K562 (cell line): ENCODE results near the gene MAPK13. TPM values are rescaled to one million over a fixed set of nuclear protein-coding genes. Genes with fewer than 3 reads are reported as not detected.

Source experiments
- ARID2 ChIP-seq: fragments of 450-650 bp; IDR thresholded peaks from 2 replicates; pipeline ENCODE4 v1.6.1; 2017; ENCODE audit warnings: antibody characterized with exemption, mild to moderate bottlenecking
- C11orf30 ChIP-seq: fragments of 450-650 bp; IDR thresholded peaks from 2 replicates; pipeline ENCODE4 v1.6.1; 2016; ENCODE audit warnings: low read depth, mild to moderate bottlenecking
- CSDE1 ChIP-seq, 2 experiments: fragments of 450-650 bp; IDR thresholded peaks; 2 replicates each; pipeline ENCODE4 v1.6.1; 2016; ENCODE audit warnings: mild to moderate bottlenecking in 1 of 2
- CXXC5 ChIP-seq: fragments of 250-450 bp; sonication (Bioruptor Pico); IDR thresholded peaks from 2 replicates; pipeline ENCODE4 v1.8.0; 2022; ENCODE audit warnings: inconsistent platforms, mild to moderate bottlenecking, moderate library complexity
- HDAC2 ChIP-seq: fragments of 450-650 bp; IDR thresholded peaks from 2 replicates; pipeline ENCODE4 v1.6.1; 2016; ENCODE audit warnings: mild to moderate bottlenecking
- MEF2D ChIP-seq: conservative IDR thresholded peaks from 2 replicates; pipeline ENCODE4 v1.6.1; 2016; ENCODE audit warnings: low read depth, missing genetic modification characterization, missing compliant biosample characterization
- MYC ChIP-seq, 2 experiments: fragments of 250-450 bp in 1 of 2; sonication (Bioruptor Pico) in 1 of 2; IDR thresholded peaks; 2 replicates each; pipeline versions ENCODE4 v1.5.1 to v1.6.1; 2012 to 2021; ENCODE audit warnings: low read depth in 2 of 2, borderline replicate concordance in 1 of 2, improper control_type of control experiment in 1 of 2, low read length in 1 of 2, mild to moderate bottlenecking in 1 of 2, moderate library complexity in 1 of 2
- NFRKB ChIP-seq: fragments of 450-650 bp; IDR thresholded peaks from 2 replicates; pipeline ENCODE4 v1.6.1; 2016; ENCODE audit warnings: low read depth
- PYGO2 ChIP-seq: fragments of 450-650 bp; IDR thresholded peaks from 2 replicates; pipeline ENCODE4 v1.6.1; 2016; ENCODE audit warnings: mild to moderate bottlenecking, missing genetic modification characterization, moderate library complexity, missing compliant biosample characterization
- RB1 ChIP-seq: fragments of 450-650 bp; IDR thresholded peaks from 2 replicates; pipeline ENCODE4 v1.6.1; 2017; ENCODE audit warnings: low read depth, mild to moderate bottlenecking
- RBM14 ChIP-seq: fragments of 200-400 bp; formaldehyde crosslinking; IDR thresholded peaks from 2 replicates; pipeline ENCODE4 v1.6.1; 2018; ENCODE audit warnings: low read depth, mild to moderate bottlenecking, low read length, moderate library complexity, borderline replicate concordance; ENCODE audit not compliant: insufficient read depth
- RBM15 ChIP-seq: fragments of 200-400 bp; formaldehyde crosslinking; IDR thresholded peaks from 2 replicates; pipeline ENCODE4 v1.6.1; 2018; ENCODE audit warnings: mild to moderate bottlenecking, low read length, moderate library complexity; ENCODE audit not compliant: insufficient read depth
- SMAD3 ChIP-seq: fragments of 450-650 bp; formaldehyde crosslinking; conservative IDR thresholded peaks from 2 replicates; pipeline ENCODE4 v1.4.0; 2020; ENCODE audit warnings: mild to moderate bottlenecking
- TARDBP ChIP-seq: fragments of 450-650 bp; IDR thresholded peaks from 2 replicates; pipeline ENCODE4 v1.6.1; 2016
- TOE1 ChIP-seq, 2 experiments: fragments of 450-650 bp in 1 of 2; sonication (generic) in 1 of 2; formaldehyde crosslinking in 1 of 2; IDR thresholded peaks; 2 replicates each; pipeline versions ENCODE4 v1.7.1 to v1.8.0; 2016 to 2022; ENCODE audit warnings: borderline replicate concordance in 2 of 2, mild to moderate bottlenecking in 2 of 2, antibody characterized with exemption in 1 of 2, inconsistent platforms in 1 of 2, low read depth in 1 of 2, missing genetic modification reagents in 1 of 2, moderate library complexity in 1 of 2
- ZBTB8A ChIP-seq: fragments of 450-650 bp; IDR thresholded peaks from 2 replicates; pipeline ENCODE4 v1.6.1; 2018; ENCODE audit warnings: mild to moderate bottlenecking, moderate library complexity; ENCODE audit not compliant: partially characterized antibody
- ZFP30 ChIP-seq: fragments of 250-450 bp; sonication (Bioruptor Pico); IDR thresholded peaks from 2 replicates; pipeline ENCODE4 v1.8.0; 2022; ENCODE audit warnings: moderate library complexity, mild to moderate bottlenecking, inconsistent platforms, borderline replicate concordance
- ZNF133 ChIP-seq: fragments of 250-450 bp; sonication (Bioruptor Pico); IDR thresholded peaks from 2 replicates; pipeline ENCODE4 v1.4.0; 2020; ENCODE audit warnings: mild to moderate bottlenecking
- ZNF146 ChIP-seq: IDR thresholded peaks from one replicate; pipeline ENCODE4 v1.6.1; 2018; ENCODE audit warnings: missing compliant biosample characterization; ENCODE audit not compliant: unreplicated experiment
- ZNF165 ChIP-seq: fragments of 250-450 bp; sonication (Bioruptor Pico); IDR thresholded peaks from 2 replicates; pipeline ENCODE4 v1.4.0; 2020; ENCODE audit warnings: borderline replicate concordance
- polyA plus RNA-seq, 8 experiments: library from polyadenylated mRNA; depleted of rRNA in 4 of 8; stranded (reverse) in 5 of 8; unstranded in 3 of 8; fragments of >200 nt; fragmentation: Nextera tagmentation in 2 of 8; fragmentation: Illumina TruSeq in 1 of 8; extraction: Ambion mirVana in 2 of 8; extraction: Trizol in 1 of 8; gene quantifications; 2 replicates each; pipeline versions ENCODE4 v1.2.1 to v1.2.3, GENCODE V29; 2011 to 2014; ENCODE audit warnings: inconsistent platforms in 1 of 8, missing spikeins in 1 of 8
- total RNA-seq, 7 experiments: library from RNA; depleted of rRNA in 6 of 7; stranded (reverse); fragments of >200 nt in 6 of 7; fragmentation: Illumina TruSeq in 2 of 7; extraction: Trizol in 2 of 7; gene quantifications; 2 replicates each; pipeline versions ENCODE4 v1.2.1 to v1.2.3, GENCODE V29; 2011 to 2021; ENCODE audit warnings: low replicate concordance in 1 of 7
- TF ChIP-seq, protein P1 (sequence below): sonication (generic); formaldehyde crosslinking; IDR thresholded peaks from 2 replicates; pipeline ENCODE4 v1.8.1; 2022; ENCODE audit warnings: missing genetic modification reagents
- TF ChIP-seq, protein P2 (sequence below), 2 experiments: fragments of 450-650 bp in 1 of 2; sonication (generic) in 1 of 2; formaldehyde crosslinking in 1 of 2; IDR thresholded peaks in 1 of 2; conservative IDR thresholded peaks in 1 of 2; 2 replicates each; pipeline versions ENCODE4 v1.6.1 to v1.8.1; 2016 to 2023; ENCODE audit warnings: mild to moderate bottlenecking in 2 of 2, moderate library complexity in 2 of 2, inconsistent platforms in 1 of 2, missing genetic modification reagents in 1 of 2
- TF ChIP-seq, protein P3 (sequence below): fragments of 150-350 bp; conservative IDR thresholded peaks from 2 replicates; pipeline ENCODE4 v1.6.1; 2014; ENCODE audit warnings: low read length

The MAPK13 gene
- total and polyA plus RNA-seq, 9 of the 15 experiments (the other 6 are each of a cell fraction or from before 2014, with no cell fraction given) = 0.03 to 2.3 (median 0.48) TPM; not detected in 1

DNA sequence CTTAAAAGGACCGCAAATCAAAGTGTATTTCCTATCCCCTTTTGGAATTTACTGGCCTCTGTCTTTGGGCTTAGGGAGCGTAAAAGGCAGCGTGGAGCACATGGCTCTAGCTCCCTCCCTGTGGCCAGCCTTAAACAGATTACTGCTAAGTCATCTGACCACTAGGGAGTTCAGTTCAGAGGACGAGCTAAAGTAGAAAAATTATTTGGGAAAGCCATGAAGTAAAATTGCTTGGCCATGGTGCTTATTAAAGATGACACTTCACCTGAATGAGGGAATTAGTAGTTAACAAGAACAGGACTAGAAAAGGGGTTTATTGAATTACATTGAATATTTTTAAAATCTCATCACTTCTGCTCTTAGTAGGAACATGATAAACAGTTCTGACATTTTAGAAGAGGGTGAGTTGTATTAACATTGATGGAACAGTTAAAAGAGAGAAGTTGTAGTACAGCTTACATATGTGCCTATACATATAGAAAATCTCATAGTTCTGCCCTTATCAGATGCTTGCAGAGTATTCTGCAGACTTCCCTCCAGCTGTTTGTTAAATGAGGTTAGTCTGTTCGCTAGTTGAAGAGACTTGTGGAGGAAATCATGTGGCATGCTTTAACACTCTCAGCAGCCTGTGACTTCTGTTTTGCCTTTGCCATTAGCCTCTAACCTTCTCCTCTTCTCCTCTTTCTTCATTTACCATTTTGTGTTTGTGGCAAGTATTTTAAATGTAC lies 31.2 kb upstream of the MAPK13 start (continued):
- TF ChIP-seq RB1 (no peak), ARID2 (no peak), HDAC2 (no peak; the same call in 1 of the 2 replicates), ZNF165 (CRISPR knock-in tag) (no peak), SMAD3 (CRISPR knock-in tag) (no peak), MYC (IDR thresholded peaks at IDR 0.05; ENCODE audit: low read depth, low read length) (peak; percentile 85), MYC (CRISPR knock-in tag; IDR thresholded peaks at IDR 0.05; ENCODE audit: borderline replicate concordance, low read depth) (no peak), ZNF146 (CRISPR knock-in tag) (no peak), CSDE1 (IDR thresholded peaks at IDR 0.05) (no peak), ZNF133 (CRISPR knock-in tag) (no peak), TARDBP (no peak), ZFP30 (CRISPR knock-in tag) (no peak), NFRKB (no peak; the same call in 1 of the 2 replicates), C11orf30 (peak; percentile 88), TOE1 (IDR thresholded peaks at IDR 0.05; ENCODE audit: borderline replicate concordance) (0 out of 2 replicates have a peak, but pooled peaks have one; percentile 21), TOE1 (CRISPR knock-in tag; IDR thresholded peaks at IDR 0.05; ENCODE audit: borderline replicate concordance, low read depth) (no peak), RBM15 (no peak), PYGO2 (tag) (no peak), ZBTB8A (peak; percentile 48), MEF2D (tag) (no peak), RBM14 (no peak), CXXC5 (CRISPR knock-in tag) (peak; percentile 23)
- TF ChIP-seq, protein P1, sequence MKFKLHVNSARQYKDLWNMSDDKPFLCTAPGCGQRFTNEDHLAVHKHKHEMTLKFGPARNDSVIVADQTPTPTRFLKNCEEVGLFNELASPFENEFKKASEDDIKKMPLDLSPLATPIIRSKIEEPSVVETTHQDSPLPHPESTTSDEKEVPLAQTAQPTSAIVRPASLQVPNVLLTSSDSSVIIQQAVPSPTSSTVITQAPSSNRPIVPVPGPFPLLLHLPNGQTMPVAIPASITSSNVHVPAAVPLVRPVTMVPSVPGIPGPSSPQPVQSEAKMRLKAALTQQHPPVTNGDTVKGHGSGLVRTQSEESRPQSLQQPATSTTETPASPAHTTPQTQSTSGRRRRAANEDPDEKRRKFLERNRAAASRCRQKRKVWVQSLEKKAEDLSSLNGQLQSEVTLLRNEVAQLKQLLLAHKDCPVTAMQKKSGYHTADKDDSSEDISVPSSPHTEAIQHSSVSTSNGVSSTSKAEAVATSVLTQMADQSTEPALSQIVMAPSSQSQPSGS (CRISPR knock-in tag) = no peak
- TF ChIP-seq, protein P2, sequence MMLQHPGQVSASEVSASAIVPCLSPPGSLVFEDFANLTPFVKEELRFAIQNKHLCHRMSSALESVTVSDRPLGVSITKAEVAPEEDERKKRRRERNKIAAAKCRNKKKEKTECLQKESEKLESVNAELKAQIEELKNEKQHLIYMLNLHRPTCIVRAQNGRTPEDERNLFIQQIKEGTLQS (IDR thresholded peaks at IDR 0.05) = no peak
- TF ChIP-seq, protein P2 (CRISPR knock-in tag; conservative IDR thresholded peaks at IDR 0.05) = no peak
- TF ChIP-seq, protein P3, sequence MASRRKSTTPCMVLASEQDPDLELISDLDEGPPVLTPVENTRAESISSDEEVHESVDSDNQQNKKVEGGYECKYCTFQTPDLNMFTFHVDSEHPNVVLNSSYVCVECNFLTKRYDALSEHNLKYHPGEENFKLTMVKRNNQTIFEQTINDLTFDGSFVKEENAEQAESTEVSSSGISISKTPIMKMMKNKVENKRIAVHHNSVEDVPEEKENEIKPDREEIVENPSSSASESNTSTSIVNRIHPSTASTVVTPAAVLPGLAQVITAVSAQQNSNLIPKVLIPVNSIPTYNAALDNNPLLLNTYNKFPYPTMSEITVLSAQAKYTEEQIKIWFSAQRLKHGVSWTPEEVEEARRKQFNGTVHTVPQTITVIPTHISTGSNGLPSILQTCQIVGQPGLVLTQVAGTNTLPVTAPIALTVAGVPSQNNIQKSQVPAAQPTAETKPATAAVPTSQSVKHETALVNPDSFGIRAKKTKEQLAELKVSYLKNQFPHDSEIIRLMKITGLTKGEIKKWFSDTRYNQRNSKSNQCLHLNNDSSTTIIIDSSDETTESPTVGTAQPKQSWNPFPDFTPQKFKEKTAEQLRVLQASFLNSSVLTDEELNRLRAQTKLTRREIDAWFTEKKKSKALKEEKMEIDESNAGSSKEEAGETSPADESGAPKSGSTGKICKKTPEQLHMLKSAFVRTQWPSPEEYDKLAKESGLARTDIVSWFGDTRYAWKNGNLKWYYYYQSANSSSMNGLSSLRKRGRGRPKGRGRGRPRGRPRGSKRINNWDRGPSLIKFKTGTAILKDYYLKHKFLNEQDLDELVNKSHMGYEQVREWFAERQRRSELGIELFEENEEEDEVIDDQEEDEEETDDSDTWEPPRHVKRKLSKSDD = no peak
